GM19043 (cell line): ENCODE measurements around the gene OGFR.

Source experiments
- ATAC-seq: cut with Tn5 transposase; IDR thresholded peaks from one replicate; pipeline ENCODE4 v1.9.1; 2021; ENCODE audit warnings: low read depth; ENCODE audit not compliant: unreplicated experiment

The OGFR gene

GRCh38 chr20:62769346-62770071 lies 35.1 kb upstream of the OGFR start:
- no peak for ATAC-seq

- no peak for ATAC-seq
Observed at GRCh38 chr20:62770111-62770910, 34.3 kb upstream of the OGFR start.

- ATAC-seq: no peak
Observed at GRCh38 chr20:62770916-62771315, 33.7 kb upstream of the OGFR start.

- no peak for ATAC-seq
Observed at GRCh38 chr20:62771396-62772102, 33.1 kb upstream of the OGFR start.

- no peak for ATAC-seq
Observed at GRCh38 chr20:62772103-62772611, 32.5 kb upstream of the OGFR start.

- no peak for ATAC-seq
Observed at GRCh38 chr20:62772619-62772989, 32.0 kb upstream of the OGFR start.

- ATAC-seq: no peak
Observed at GRCh38 chr20:62772990-62773844, 31.4 kb upstream of the OGFR start.

GRCh38 chr20:62773845-62774714 lies 30.6 kb upstream of the OGFR start:
- ATAC-seq: no peak

- no peak for ATAC-seq
Observed at GRCh38 chr20:62774762-62775161, 29.9 kb upstream of the OGFR start.

GRCh38 chr20:62775206-62775605 lies 29.4 kb upstream of the OGFR start:
- no peak for ATAC-seq

- ATAC-seq: no peak
Observed at GRCh38 chr20:62776035-62776691, 28.5 kb upstream of the OGFR start.

GRCh38 chr20:62776692-62777527 lies 27.7 kb upstream of the OGFR start:
- no peak for ATAC-seq

GRCh38 chr20:62777528-62777830 lies 27.2 kb upstream of the OGFR start:
- ATAC-seq: no peak

- ATAC-seq: no peak
Observed at GRCh38 chr20:62778058-62778457, 26.6 kb upstream of the OGFR start.

- no peak for ATAC-seq
Observed at GRCh38 chr20:62778601-62779416, 25.8 kb upstream of the OGFR start.

GRCh38 chr20:62779417-62779685 lies 25.3 kb upstream of the OGFR start:
- no peak for ATAC-seq

- ATAC-seq: no peak
Observed at GRCh38 chr20:62780204-62780603, 24.4 kb upstream of the OGFR start.

GRCh38 chr20:62780696-62781095 lies 23.9 kb upstream of the OGFR start:
- ATAC-seq: no peak
